NK-92 treated with Interleukin-12 subunit alpha and Interleukin-12 subunit beta, amount 100 ng/mL, for 24 hours (cell line): ENCODE results near the gene RGN.
A peak's percentile ranks its signal among the peaks of the same experiment; 100 is the strongest.
"Not testable (repeated sequence)": the region's sequence is repeated elsewhere in the genome, so short reads cannot be mapped to it uniquely, and the experiment has no call there.

Experiments used
- DNase-seq: peaks from one replicate; lab custom pipeline; 2025; lab: John Stamatoyannopoulos, UW

The RGN gene

GRCh38 chrX:47124466-47124865 is 46.2 kb downstream of the RGN start:
- DNase-seq, result not testable (repeated sequence)

DNA sequence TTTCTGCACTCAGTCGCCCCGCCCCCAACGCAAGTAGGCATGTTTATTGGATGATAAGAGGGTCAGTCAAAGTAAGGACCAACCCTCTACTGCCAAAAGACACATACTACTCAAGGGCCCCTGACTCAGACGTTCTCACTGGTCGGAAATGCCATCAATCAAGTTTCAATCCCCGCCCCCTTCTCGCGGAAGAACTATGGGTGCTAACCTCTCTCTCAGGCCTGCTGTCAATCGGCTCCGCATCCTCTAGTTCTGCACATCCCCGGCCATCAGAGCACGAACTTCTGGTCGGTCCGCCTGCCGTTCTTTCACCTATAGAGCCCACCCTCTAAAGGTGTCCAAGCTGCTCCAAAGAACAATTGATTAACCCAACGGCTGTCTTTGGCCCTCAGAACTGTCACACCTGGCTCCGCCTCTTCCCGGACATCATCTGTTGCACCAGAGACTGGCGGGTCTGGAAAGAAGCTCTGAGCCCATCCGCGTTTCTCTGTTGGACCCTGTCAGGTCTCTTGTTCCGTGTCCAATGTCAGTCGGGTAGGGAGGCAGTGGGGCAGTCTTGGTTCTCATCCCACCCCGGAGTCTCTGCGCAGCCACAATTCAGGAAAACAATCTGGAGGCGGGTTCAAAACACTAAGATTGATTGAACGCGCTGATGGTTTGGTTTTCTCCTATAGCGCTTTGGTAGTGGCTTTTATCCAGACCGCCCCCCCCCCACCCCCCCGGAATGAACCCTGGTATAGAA is 51.1 kb downstream of the RGN start:
- DNase-seq, result peak; percentile 63

GRCh38 chrX:47129899-47130358 is 51.7 kb downstream of the RGN start:
- no peak for DNase-seq

DNA sequence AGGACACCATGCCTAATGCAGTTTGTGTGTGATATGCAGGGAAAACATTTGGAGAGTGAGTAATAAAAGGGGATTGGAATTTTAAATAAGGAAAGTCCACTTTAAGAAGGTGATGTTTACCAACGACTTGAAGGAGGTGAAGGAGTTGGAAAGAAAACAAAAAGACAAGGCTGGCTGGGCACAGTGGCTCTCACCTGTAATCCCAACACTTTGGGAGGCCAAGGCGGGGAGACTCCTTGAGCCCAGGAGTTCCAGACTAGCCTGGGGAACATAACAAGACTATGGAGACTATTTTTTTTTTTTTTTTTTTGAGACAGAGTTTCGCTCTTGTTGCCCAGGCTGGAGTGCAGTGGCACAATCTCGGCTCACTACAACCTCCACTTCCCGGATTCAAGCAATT is 55.2 kb downstream of the RGN start:
- DNase-seq, result no peak

GRCh38 chrX:47135650-47136049 is 57.4 kb downstream of the RGN start:
- not testable (repeated sequence) for DNase-seq

GRCh38 chrX:47138171-47138570 is 59.9 kb downstream of the RGN start:
- DNase-seq, result no peak
